HepG2 (cell line): Measurements from ENCODE around the gene NTMT2. TPM values are rescaled to one million over a fixed set of nuclear protein-coding genes. Genes with fewer than 3 reads are reported as not detected.

Experiments
- ATAC-seq: fragments of 200-7000 bp; cut with Tn5 transposase; 3 replicates; pipeline ENCODE4 v1.9.1; 2020; ENCODE audit warnings: mild to moderate bottlenecking, moderate library complexity
- BruUV-seq: library from RNA; stranded (reverse); fragments of 400-500 nt; replicated peaks from 2 replicates; lab custom pipeline; 2021; lab: Mats Ljungman, UMichigan
- CTCF ChIA-PET: fragments of 300-600 bp; formaldehyde crosslinking; extraction: SDS; loops from one replicate; lab custom pipeline; 2021; ENCODE audit warnings: low total read pairs, inconsistent platforms, low intra/inter-chr PET ratio; lab: Yijun Ruan, JAX
- POLR2A ChIA-PET: fragments of 350-600 bp; sonication (Branson Sonifier 250); formaldehyde crosslinking; loops from one replicate; lab custom pipeline; 2020; ENCODE audit warnings: antibody characterized with exemption, inconsistent platforms; lab: Yijun Ruan, JAX
- DNase-seq: peaks from one replicate; pipeline ENCODE4 v3.0.0-alpha.2; 2015; ENCODE audit warnings: low spot score
- FAIRE-seq: peaks from 3 replicates; lab custom pipeline; 2011; peaks lifted over from hg19 to GRCh38; lab: Jason Lieb, UNC
- H2AFZ ChIP-seq: one replicate; pipeline ENCODE4 v1.6.1; 2011; ENCODE audit warnings: low read length, inconsistent platforms
- H3K27ac ChIP-seq: fragments of 300-600 bp; 3 replicates; pipeline ENCODE4 v1.8.0; 2011; ENCODE audit warnings: mixed run types, mild to moderate bottlenecking, mixed read lengths, low read length, inconsistent platforms; ENCODE audit not compliant: insufficient read depth; ENCODE audit errors: extremely low read length
- H3K27me3 ChIP-seq, 2 experiments: fragments of 200-600 bp in 1 of 2; 2 replicates in 1 of 2; 3 replicates in 1 of 2; pipeline versions ENCODE4 v1.6.0 to v1.8.0; 2011; ENCODE audit warnings: low read length in 2 of 2, mild to moderate bottlenecking in 2 of 2, moderate library complexity in 2 of 2, inconsistent platforms in 1 of 2; ENCODE audit not compliant: insufficient read depth in 2 of 2, control insufficient read depth in 1 of 2
- H3K36me3 ChIP-seq, 2 experiments: fragments of 200-600 bp in 1 of 2; replicated peaks in 1 of 2; 2 replicates in 1 of 2; 3 replicates in 1 of 2; pipeline versions ENCODE4 v1.5.1 to v1.8.0; 2011; ENCODE audit warnings: low read length in 2 of 2, inconsistent platforms in 1 of 2; ENCODE audit not compliant: insufficient read depth in 2 of 2, control insufficient read depth in 1 of 2
- H3K4me1 ChIP-seq: 2 replicates; pipeline ENCODE4 v1.5.1; 2012; ENCODE audit warnings: low read length, inconsistent platforms; ENCODE audit not compliant: insufficient read depth
- H3K4me2 ChIP-seq: 2 replicates; pipeline ENCODE4 v1.6.0; 2011; ENCODE audit warnings: low read depth, low read length, inconsistent platforms
- H3K4me3 ChIP-seq, 3 experiments: fragments of 200-600 bp in 1 of 3; sonication (generic), shearing (Covaris generic) in 1 of 3; replicated peaks in 1 of 3; 2 replicates each; pipeline ENCODE4 v1.5.1; 2011 to 2016; ENCODE audit warnings: low read length in 3 of 3, inconsistent platforms in 2 of 3, low read depth in 2 of 3, mild to moderate bottlenecking in 2 of 3, control low read depth in 1 of 3, mixed read lengths in 1 of 3; ENCODE audit not compliant: insufficient read depth in 1 of 3
- H3K79me2 ChIP-seq: one replicate; pipeline ENCODE4 v1.6.1; 2011; ENCODE audit warnings: low read length, inconsistent platforms; ENCODE audit not compliant: insufficient read depth
- H3K9ac ChIP-seq: 2 replicates; pipeline ENCODE4 v1.6.0; 2011; ENCODE audit warnings: mild to moderate bottlenecking, low read depth, low read length, inconsistent platforms; ENCODE audit not compliant: insufficient read depth
- H3K9me3 ChIP-seq: 2 replicates; pipeline ENCODE4 v1.5.1; 2012; ENCODE audit warnings: mild to moderate bottlenecking, low read length
- H4K20me1 ChIP-seq: 2 replicates; pipeline ENCODE4 v1.6.0; 2011; ENCODE audit warnings: inconsistent platforms, mild to moderate bottlenecking, low read length, moderate library complexity; ENCODE audit not compliant: insufficient read depth
- CREB1 ChIP-seq, 2 experiments: fragments of 450-650 bp in 1 of 2; IDR thresholded peaks; 2 replicates each; pipeline ENCODE4 v1.6.1; 2016 to 2017; ENCODE audit warnings: control low read depth in 1 of 2, mild to moderate bottlenecking in 1 of 2, missing compliant biosample characterization in 1 of 2, missing genetic modification characterization in 1 of 2
- MLLT10 ChIP-seq: sonication (generic); formaldehyde crosslinking; IDR thresholded peaks from 2 replicates; pipeline ENCODE4 v1.4.0; 2020; ENCODE audit warnings: missing genetic modification reagents
- MXD4 ChIP-seq: IDR thresholded peaks from 2 replicates; pipeline ENCODE4 v1.6.1; 2016; ENCODE audit warnings: mild to moderate bottlenecking, missing biosample characterization, missing genetic modification reagents
- NBN ChIP-seq: fragments of 450-650 bp; conservative IDR thresholded peaks from 2 replicates; pipeline ENCODE4 v1.6.1; 2017
- RFXANK ChIP-seq: IDR thresholded peaks from 2 replicates; pipeline ENCODE4 v1.6.1; 2016
- SNRNP70 ChIP-seq: fragments of 200-400 bp; formaldehyde crosslinking; IDR thresholded peaks from 2 replicates; pipeline ENCODE4 v1.6.1; 2017; ENCODE audit warnings: mild to moderate bottlenecking, low read depth, low read length, moderate library complexity
- SOX5 ChIP-seq: IDR thresholded peaks from 2 replicates; pipeline ENCODE4 v1.6.1; 2016; ENCODE audit warnings: borderline replicate concordance
- WIZ ChIP-seq: sonication (generic); formaldehyde crosslinking; IDR thresholded peaks from 2 replicates; pipeline ENCODE4 v1.5.1; 2020; ENCODE audit warnings: mild to moderate bottlenecking, missing genetic modification reagents
- ZNF543 ChIP-seq: sonication (generic); formaldehyde crosslinking; IDR thresholded peaks from 2 replicates; pipeline ENCODE4 v1.4.0; 2020; ENCODE audit warnings: mild to moderate bottlenecking, missing genetic modification reagents
- ZNF749 ChIP-seq: sonication (generic); formaldehyde crosslinking; IDR thresholded peaks from 2 replicates; pipeline ENCODE4 v1.8.0; 2022; ENCODE audit warnings: mild to moderate bottlenecking, missing genetic modification reagents, moderate library complexity, borderline replicate concordance
- ZNF772 ChIP-seq: sonication (generic); formaldehyde crosslinking; IDR thresholded peaks from 2 replicates; pipeline ENCODE4 v1.5.0; 2020; ENCODE audit warnings: mild to moderate bottlenecking, missing genetic modification reagents
- ZNF83 ChIP-seq: sonication (generic); formaldehyde crosslinking; IDR thresholded peaks from 2 replicates; pipeline ENCODE4 v1.4.0; 2020; ENCODE audit warnings: missing genetic modification reagents, mild to moderate bottlenecking, borderline replicate concordance
- WGBS: methylation state at CpG from one replicate; pipeline ENCODE4 v1.1.6; 2017; ENCODE audit warnings: low lambda C conversion rate; 5-methylcytosine and 5-hydroxymethylcytosine counted together
- in situ Hi-C: cut with HindIII; loops from 2 replicates; pipeline ENCODE4 v1.10.0; 2017; ENCODE audit warnings: low pct_unique_long_range_greater_than_20kb; ENCODE audit not compliant: extremely low pct_ligation_motif_present
- intact Hi-C: fragments of 100-400 bp; cut with micrococcal nuclease; formaldehyde crosslinking; loops from one replicate; pipeline ENCODE4 v1.10.0; 2022; ENCODE audit not compliant: unreplicated experiment
- polyA plus RNA-seq, 8 experiments: library from polyadenylated mRNA; depleted of rRNA in 3 of 8; stranded (reverse) in 7 of 8; unstranded in 1 of 8; fragments of >200 nt; fragmentation: Illumina TruSeq in 4 of 8; extraction: Trizol in 4 of 8; gene quantifications; 2 replicates each; pipeline versions ENCODE4 v1.2.1 to v1.2.3, GENCODE V29; 2011 to 2016; ENCODE audit warnings: low read depth in 4 of 8, missing spikeins in 1 of 8, mixed read lengths in 1 of 8; ENCODE audit not compliant: insufficient read depth in 1 of 8
- total RNA-seq, 5 experiments: library from RNA; depleted of rRNA; stranded (reverse); fragments of >200 nt; fragmentation: Illumina TruSeq; extraction: Trizol; gene quantifications; 2 replicates each; pipeline ENCODE4 v1.2.3, GENCODE V29; 2016; ENCODE audit warnings: low read depth in 1 of 5
- TF ChIP-seq, protein P1 (sequence below): IDR thresholded peaks from 2 replicates; pipeline ENCODE4 v1.6.1; 2016; ENCODE audit warnings: low read depth, borderline replicate concordance
- TF ChIP-seq, protein P2 (sequence below): sonication (generic); formaldehyde crosslinking; IDR thresholded peaks from 2 replicates; pipeline ENCODE4 v1.4.0; 2020; ENCODE audit warnings: missing genetic modification reagents

The NTMT2 gene
- total and polyA plus RNA-seq, 2 of the 13 experiments (the other 11 are each of a cell fraction or from before 2014, with no cell fraction given), result not detected

DNA sequence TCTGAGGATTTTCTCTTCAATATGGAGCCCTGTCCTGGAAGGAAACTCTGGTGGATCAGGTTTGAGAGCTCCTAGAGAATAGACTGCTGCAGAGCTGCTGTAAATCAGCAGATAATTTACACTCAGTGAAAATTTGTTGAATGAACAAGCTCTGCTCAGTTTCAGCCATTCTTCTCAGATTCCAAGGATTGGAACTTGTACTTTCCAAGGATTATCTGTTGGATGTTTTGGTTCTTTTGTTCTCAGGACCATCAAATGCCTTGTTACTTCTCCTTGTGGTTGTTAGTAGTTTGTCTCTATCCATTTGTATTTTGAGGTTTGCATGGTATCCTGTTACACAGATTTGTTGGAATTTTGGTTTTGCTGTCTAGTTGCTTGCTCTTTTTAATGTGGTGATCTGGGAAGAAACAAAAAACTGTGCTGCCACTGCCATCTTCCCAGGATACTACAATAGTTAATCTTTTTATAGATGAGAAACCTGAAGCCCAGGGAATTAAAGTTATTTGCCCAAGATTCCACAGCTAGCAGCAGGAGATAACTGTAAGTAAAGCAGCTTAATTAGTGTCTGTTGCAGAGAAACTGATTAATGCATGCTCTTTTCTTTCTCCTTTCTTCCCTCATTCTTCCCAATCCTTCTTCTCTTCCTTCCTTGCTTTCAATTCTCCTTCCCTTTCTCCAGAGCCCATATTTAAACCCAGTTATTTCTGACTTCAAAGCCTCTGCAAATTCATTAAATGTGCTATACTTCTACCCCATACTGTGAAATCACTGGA is 49.6 kb upstream of the NTMT2 start:
- Histone ChIP-seq H3K4me2 (no peak overlapping the region), H4K20me1 (no peaks in the 10 kb centered on the region), H3K4me3 (no peak overlapping the region), H3K4me1 (no peaks in the 10 kb centered on the region), H3K27ac (no peak overlapping the region), H3K9me3 (no peaks in the 10 kb centered on the region), H3K79me2 (no peaks in the 10 kb centered on the region), H3K36me3 (no peaks in the 10 kb centered on the region), H3K9ac (no peak overlapping the region), H3K27me3 (no peaks in the 10 kb centered on the region; a peak in 1 of 5 replicates), H2AFZ (no peak overlapping the region)
- CTCF ChIA-PET, result no interaction called here
- intact Hi-C loops (no loop called here), in situ Hi-C loops (no loop called here)
- POLR2A ChIA-PET, result no interaction called here
- no TSS peak for BruUV-seq
- no peak for FAIRE-seq
- ATAC-seq, result no peak
- no peak for TF ChIP-seq ZNF749
- no peak for DNase-seq

DNA sequence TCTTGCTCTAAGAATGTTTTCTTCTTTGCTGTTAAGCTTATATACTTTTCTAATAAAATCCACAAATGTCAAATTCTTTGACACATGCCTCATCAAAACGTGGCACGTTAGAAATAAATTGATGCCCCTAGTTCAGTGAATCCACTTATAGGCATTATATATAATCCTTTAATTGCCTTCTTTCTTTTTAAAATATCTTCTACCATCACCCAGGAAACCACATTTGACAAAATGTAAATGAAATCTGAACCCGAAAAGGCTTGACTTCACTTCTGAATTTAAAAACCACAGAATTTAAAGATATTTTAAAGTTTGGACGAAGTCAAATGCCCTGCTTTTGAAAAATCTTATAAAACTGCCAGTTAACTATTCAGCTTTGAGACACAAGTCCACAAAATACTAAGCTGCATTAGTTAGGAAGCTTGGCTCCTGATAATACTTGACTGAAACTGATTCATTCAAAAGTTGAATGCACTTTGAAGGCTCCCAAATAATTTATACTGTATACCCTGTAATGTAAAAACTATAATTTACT is 48.9 kb upstream of the NTMT2 start:
- H3K4me2 ChIP-seq, result no peak overlapping the region
- H3K79me2 ChIP-seq, result no peaks in the 10 kb centered on the region
- ChIA-PET POLR2A (no interaction called here), CTCF (no interaction called here)
- H3K36me3 ChIP-seq, result no peaks in the 10 kb centered on the region
- H2AFZ ChIP-seq, result no peak overlapping the region
- TF ChIP-seq SNRNP70, result no peak
- TF ChIP-seq NBN, result no peak
- TF ChIP-seq MXD4 (CRISPR knock-in tag), result no peak
- TF ChIP-seq SOX5, result no peak
- TF ChIP-seq WIZ (CRISPR knock-in tag), result no peak
- no peak for TF ChIP-seq ZNF772
- TF ChIP-seq RFXANK (CRISPR knock-in tag), result no peak
- TF ChIP-seq ZNF83 (CRISPR knock-in tag), result no peak
- no peak for TF ChIP-seq CREB1 (IDR thresholded peaks at IDR 0.05)
- TF ChIP-seq CREB1 (CRISPR knock-in tag; IDR thresholded peaks at IDR 0.05), result no peak
- TF ChIP-seq MLLT10 (CRISPR knock-in tag), result no peak
- TF ChIP-seq, protein P1, sequence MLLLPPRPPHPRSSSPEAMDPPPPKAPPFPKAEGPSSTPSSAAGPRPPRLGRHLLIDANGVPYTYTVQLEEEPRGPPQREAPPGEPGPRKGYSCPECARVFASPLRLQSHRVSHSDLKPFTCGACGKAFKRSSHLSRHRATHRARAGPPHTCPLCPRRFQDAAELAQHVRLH (CRISPR knock-in tag), result no peak
- TF ChIP-seq, protein P2, sequence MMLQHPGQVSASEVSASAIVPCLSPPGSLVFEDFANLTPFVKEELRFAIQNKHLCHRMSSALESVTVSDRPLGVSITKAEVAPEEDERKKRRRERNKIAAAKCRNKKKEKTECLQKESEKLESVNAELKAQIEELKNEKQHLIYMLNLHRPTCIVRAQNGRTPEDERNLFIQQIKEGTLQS (CRISPR knock-in tag), result no peak
- no peak for TF ChIP-seq ZNF543 (CRISPR knock-in tag)
- no peak overlapping the region for H3K4me3 ChIP-seq
- no peaks in the 10 kb centered on the region for H3K4me1 ChIP-seq
- 1% methylated on average over 4 of the region's 4 CpGs for WGBS
- in situ Hi-C loops, result no loop called here
- no peak overlapping the region for H3K9ac ChIP-seq
- no peaks in the 10 kb centered on the region; a peak in 1 of 5 replicates for H3K27me3 ChIP-seq
- BruUV-seq, result no TSS peak
- ATAC-seq, result no peak
- intact Hi-C loops, result no loop called here
- DNase-seq, result no peak
- no peaks in the 10 kb centered on the region for H3K9me3 ChIP-seq
- H4K20me1 ChIP-seq, result no peaks in the 10 kb centered on the region
- FAIRE-seq, result no peak
- H3K27ac ChIP-seq, result no peak overlapping the region
